Lower leg skin (tissue), 3 donors: ENCODE measurements around the gene CDH15.

Experiments
- CTCF ChIP-seq, 3 donors: fragments of 450-650 bp; IDR thresholded peaks; one replicate each; pipeline ENCODE4 v1.5.1; 2016; ENCODE audit warnings: antibody characterized with exemption in 3 of 3, mild to moderate bottlenecking in 3 of 3, moderate library complexity in 2 of 3
- POLR2A ChIP-seq, 2 donors: fragments of 450-650 bp; IDR thresholded peaks; one replicate each; pipeline ENCODE4 v1.6.1; 2016 to 2017; ENCODE audit warnings: antibody characterized with exemption in 2 of 2, mild to moderate bottlenecking in 1 of 2, moderate library complexity in 1 of 2

DNA sequence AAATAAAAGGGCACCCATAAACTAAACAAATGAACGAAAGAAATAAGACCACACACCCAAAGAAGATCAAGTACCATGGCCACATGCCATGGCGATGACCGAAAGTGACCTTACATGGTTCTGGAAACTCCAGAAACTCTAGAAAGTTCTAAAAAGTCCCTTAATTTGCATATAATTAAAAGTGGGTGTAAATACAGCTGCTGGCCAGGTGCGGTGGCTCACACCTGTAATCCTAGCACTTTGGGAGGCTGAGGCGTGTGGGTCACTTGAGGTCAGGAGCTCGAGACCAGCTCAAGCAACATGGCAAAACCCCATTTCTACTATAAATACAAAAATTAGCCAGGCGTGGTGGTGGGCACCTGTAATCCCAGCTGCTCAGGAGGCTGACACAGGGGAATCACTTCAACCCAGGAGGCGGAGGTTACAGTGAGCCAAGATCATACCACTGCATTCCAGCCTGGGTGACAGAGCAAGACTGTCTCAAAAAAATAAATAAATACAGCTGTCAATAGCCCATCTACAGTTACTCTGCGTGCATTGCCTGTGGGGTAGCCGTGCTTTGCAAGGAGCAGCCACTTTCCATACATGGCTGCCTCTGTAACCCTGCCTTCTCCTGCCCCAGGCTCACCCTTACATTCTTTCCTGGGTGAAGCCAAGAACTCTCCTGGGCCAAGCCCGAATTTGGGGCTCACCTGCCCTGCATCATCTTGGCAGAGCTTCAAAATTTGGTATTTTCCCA, 38.8 kb downstream of the CDH15 start:
- TF ChIP-seq CTCF (IDR thresholded peaks at IDR 0.05) (no peak), POLR2A (IDR thresholded peaks at IDR 0.05) (no peak)
